ENCODE results near the gene LRP1.

The LRP1 gene

GRCh38 chr12:57185403-57185802 is 57.1 kb downstream of the LRP1 start:
- Histone ChIP-seq H3K27ac (ENCODE audit: low read depth, low read length) (no peak overlapping the region), H3K4me1 (ENCODE audit: control insufficient read depth, low read length) (peaks cover 2% of the 10 kb centered on the region; the same call in 1 of the 2 replicates), H3K4me2 (ENCODE audit: low read length) (no peak overlapping the region), H3F3A (ENCODE audit: control insufficient read depth, insufficient read depth) (no peaks in the 10 kb centered on the region), H3K9me2 (replicated peaks; ENCODE audit: control insufficient read depth, low read length) (no peaks in the 10 kb centered on the region), H3K36me3 (ENCODE audit: control insufficient read depth, low read length) (no peaks in the 10 kb centered on the region), H3K79me2 (ENCODE audit: control insufficient read depth, low read length) (no peaks in the 10 kb centered on the region), H3K9me3 (ENCODE audit: control insufficient read depth, insufficient read depth, low read length) (no peaks in the 10 kb centered on the region), H4K20me1 (ENCODE audit: control insufficient read depth, insufficient read depth, low read depth, low read length) (no peaks in the 10 kb centered on the region), H3K27me3 (ENCODE audit: control insufficient read depth, low read length) (peaks cover 4% of the 10 kb centered on the region; the same call in 1 of the 2 replicates), H3K4me3 (ENCODE audit: low read length) (no peak overlapping the region)
- TF ChIP-seq EZH2phosphoT487 (IDR thresholded peaks at IDR 0.05; ENCODE audit: borderline replicate concordance, low read length): no peak
- no peak for TF ChIP-seq CTCF (IDR thresholded peaks at IDR 0.05; ENCODE audit: low read depth, low read length, poor library complexity, severe bottlenecking)

- Histone ChIP-seq H3K9me3 (ENCODE audit: control insufficient read depth, insufficient read depth, low read length) (no peaks in the 10 kb centered on the region), H3K36me3 (ENCODE audit: control insufficient read depth, low read length) (no peaks in the 10 kb centered on the region), H3K27me3 (ENCODE audit: control insufficient read depth, low read length) (peaks cover 4% of the 10 kb centered on the region; the same call in 1 of the 2 replicates), H3K27ac (ENCODE audit: low read depth, low read length) (no peak overlapping the region), H3K4me1 (ENCODE audit: control insufficient read depth, low read length) (peaks cover 2% of the 10 kb centered on the region; the same call in 1 of the 2 replicates), H3F3A (ENCODE audit: control insufficient read depth, insufficient read depth) (no peaks in the 10 kb centered on the region), H3K79me2 (ENCODE audit: control insufficient read depth, low read length) (no peaks in the 10 kb centered on the region), H3K4me3 (ENCODE audit: low read length) (no peak overlapping the region), H4K20me1 (ENCODE audit: control insufficient read depth, insufficient read depth, low read depth, low read length) (no peaks in the 10 kb centered on the region), H3K4me2 (ENCODE audit: low read length) (no peak overlapping the region), H3K9me2 (replicated peaks; ENCODE audit: control insufficient read depth, low read length) (no peaks in the 10 kb centered on the region)
- TF ChIP-seq EZH2phosphoT487 (IDR thresholded peaks at IDR 0.05; ENCODE audit: borderline replicate concordance, low read length) (no peak), CTCF (IDR thresholded peaks at IDR 0.05; ENCODE audit: low read depth, low read length, poor library complexity, severe bottlenecking) (no peak)
These were observed 57.7 kb downstream of the LRP1 start for GRCh38 chr12:57185906-57186508.

DNA sequence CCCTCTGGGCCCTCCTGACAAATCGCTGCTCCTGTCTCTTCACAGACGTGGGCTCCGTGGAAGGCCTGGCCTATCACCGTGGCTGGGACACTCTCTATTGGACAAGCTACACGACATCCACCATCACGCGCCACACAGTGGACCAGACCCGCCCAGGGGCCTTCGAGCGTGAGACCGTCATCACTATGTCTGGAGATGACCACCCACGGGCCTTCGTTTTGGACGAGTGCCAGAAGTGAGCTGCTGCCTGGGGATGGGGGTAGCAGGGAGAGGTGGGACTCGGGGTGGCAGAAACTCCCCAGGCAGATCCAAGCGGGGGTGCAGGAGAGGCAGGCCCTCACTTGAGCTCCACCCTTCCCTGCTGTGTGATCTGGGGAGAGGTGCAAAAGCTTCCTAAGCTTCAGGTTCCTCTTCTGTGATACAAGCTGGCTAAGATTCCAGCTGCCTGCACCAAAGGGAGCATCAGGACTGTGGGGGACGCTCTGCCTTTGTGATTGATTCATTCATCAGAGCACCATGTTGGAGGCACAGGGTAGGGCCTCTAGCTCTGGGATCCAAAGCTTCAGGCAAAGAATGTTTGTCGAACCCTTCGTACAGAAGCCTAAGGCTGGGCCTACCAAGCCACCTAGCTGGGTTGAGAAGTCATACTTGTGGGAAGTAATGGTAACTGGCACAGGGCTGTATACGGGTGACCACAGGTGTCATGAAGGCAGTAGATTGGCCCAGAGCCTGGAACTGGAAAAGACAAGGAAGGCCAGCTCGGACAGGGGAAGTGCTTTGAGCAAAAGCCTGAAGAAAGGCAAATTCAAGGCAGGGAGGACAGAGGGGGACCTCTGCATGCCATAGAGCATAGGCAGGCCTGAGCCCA is 59.2 kb downstream of the LRP1 start:
- H3K79me2 ChIP-seq (ENCODE audit: control insufficient read depth, low read length): no peaks in the 10 kb centered on the region
- no peak overlapping the region for H3K4me2 ChIP-seq (ENCODE audit: low read length)
- TF ChIP-seq CTCF (IDR thresholded peaks at IDR 0.05; ENCODE audit: low read depth, low read length, poor library complexity, severe bottlenecking) (no peak), EZH2phosphoT487 (IDR thresholded peaks at IDR 0.05; ENCODE audit: borderline replicate concordance, low read length) (no peak)
- H3K9me2 ChIP-seq (replicated peaks; ENCODE audit: control insufficient read depth, low read length): no peaks in the 10 kb centered on the region
- H3K27ac ChIP-seq (ENCODE audit: low read depth, low read length): no peak overlapping the region
- no peaks in the 10 kb centered on the region for H4K20me1 ChIP-seq (ENCODE audit: control insufficient read depth, insufficient read depth, low read depth, low read length)
- H3F3A ChIP-seq (ENCODE audit: control insufficient read depth, insufficient read depth): no peaks in the 10 kb centered on the region
- H3K4me3 ChIP-seq (ENCODE audit: low read length): no peak overlapping the region
- H3K4me1 ChIP-seq (ENCODE audit: control insufficient read depth, low read length): peaks cover 2% of the 10 kb centered on the region; the same call in 1 of the 2 replicates
- no peaks in the 10 kb centered on the region for H3K9me3 ChIP-seq (ENCODE audit: control insufficient read depth, insufficient read depth, low read length)
- peaks cover 4% of the 10 kb centered on the region; the same call in 1 of the 2 replicates for H3K27me3 ChIP-seq (ENCODE audit: control insufficient read depth, low read length)
- no peaks in the 10 kb centered on the region for H3K36me3 ChIP-seq (ENCODE audit: control insufficient read depth, low read length)

Measured in DOHH2 (cell line).